Measurements from ENCODE around the gene TAF1B.

The TAF1B gene

DNA sequence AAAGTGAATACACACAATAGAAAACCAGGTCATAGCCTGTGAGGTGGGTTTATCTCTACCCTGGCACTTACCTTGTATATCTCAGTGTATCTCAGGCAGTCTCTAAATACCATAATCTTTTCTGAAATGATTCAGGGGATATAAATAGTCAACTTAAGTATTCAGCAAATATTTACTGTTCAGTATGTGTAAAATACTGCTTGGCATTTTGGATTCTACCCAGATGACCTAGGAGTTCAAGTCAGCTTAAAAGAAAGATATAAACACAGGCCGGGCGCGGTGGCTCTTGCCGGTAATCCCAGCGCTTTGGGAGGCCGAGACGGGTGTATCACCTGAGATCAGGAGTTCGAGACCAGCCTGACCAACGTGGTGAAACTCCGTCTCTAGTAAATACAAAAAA is 132.1 kb downstream of the TAF1B start:
- TF ChIP-seq, protein P1, sequence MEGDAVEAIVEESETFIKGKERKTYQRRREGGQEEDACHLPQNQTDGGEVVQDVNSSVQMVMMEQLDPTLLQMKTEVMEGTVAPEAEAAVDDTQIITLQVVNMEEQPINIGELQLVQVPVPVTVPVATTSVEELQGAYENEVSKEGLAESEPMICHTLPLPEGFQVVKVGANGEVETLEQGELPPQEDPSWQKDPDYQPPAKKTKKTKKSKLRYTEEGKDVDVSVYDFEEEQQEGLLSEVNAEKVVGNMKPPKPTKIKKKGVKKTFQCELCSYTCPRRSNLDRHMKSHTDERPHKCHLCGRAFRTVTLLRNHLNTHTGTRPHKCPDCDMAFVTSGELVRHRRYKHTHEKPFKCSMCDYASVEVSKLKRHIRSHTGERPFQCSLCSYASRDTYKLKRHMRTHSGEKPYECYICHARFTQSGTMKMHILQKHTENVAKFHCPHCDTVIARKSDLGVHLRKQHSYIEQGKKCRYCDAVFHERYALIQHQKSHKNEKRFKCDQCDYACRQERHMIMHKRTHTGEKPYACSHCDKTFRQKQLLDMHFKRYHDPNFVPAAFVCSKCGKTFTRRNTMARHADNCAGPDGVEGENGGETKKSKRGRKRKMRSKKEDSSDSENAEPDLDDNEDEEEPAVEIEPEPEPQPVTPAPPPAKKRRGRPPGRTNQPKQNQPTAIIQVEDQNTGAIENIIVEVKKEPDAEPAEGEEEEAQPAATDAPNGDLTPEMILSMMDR (IDR thresholded peaks at IDR 0.05; ENCODE audit: control extremely low read depth, extremely low read depth, low read depth, missing control alignments) = no peak
- POLR2A ChIA-PET = no interaction called here
- no peak for DNase-seq (ENCODE audit: extremely low spot score)
- CTCF ChIA-PET = interaction anchor here (4.3 kb wide), 1 partner anchor 10 kb away, joined by 41 read pairs; no protein-coding TSS in a partner anchor

DNA sequence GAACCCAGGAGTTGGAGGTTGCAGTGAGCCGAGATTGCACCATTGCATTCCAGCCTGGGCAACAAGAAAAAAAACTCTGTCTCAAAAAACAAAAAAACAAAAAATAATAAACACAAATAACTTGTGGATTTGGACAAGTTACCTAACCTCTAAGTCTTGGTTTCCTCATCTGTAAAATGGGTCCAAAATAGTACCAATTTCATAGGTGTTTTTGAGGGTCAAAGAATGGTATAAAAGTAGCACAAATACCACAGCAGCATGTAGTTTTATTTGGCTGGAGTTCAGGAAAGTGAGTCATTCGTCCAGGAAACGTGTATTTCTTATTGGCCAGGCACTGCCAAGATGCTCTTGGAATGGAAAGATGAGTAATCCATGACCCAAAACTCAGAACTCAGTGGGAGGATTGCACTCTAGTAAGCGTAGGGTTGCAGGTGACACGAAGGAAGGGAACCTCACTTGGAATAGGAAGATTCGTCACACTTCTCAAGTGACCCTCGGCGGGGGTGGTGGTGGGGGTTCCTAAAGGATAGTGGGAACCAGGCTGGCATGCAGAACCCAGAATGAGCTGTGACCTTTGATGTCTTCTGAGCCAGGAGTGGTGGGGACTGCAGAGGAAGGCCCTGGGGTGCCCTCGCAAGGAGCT is 132.7 kb downstream of the TAF1B start:
- CTCF ChIA-PET = interaction anchor here (1.0 to 4.3 kb wide), 3 partner anchors 10 to 52 kb away, joined by 3 to 41 read pairs (median 3); no protein-coding TSS in a partner anchor
- TF ChIP-seq, protein P1 (IDR thresholded peaks at IDR 0.05; ENCODE audit: control extremely low read depth, extremely low read depth, low read depth, missing control alignments) = no peak
- POLR2A ChIA-PET = no interaction called here
- no peak for DNase-seq (ENCODE audit: extremely low spot score)

DNA sequence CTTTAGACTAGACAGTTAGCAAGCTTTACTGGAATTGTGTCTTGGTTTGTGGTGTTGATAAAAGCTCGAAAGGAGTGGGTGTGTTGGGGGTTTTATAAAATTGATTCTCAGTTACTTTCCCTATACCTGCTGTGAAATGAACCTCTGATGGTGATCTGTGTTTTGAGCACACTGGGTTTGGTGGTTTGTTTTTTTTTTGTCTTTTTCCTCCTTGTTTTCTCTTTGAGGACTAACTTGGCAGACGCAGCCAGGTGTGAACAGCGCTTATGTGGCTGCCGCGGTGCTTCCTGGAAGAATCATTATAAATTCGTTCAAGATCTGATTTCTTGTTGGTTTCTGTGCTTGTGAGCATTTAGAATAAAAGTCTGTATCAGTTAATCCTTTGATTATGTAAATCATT is 136.7 kb downstream of the TAF1B start:
- TF ChIP-seq, protein P1 (IDR thresholded peaks at IDR 0.05; ENCODE audit: control extremely low read depth, extremely low read depth, low read depth, missing control alignments) = no peak
- CTCF ChIA-PET = interaction anchor here (1.7 kb wide), 1 partner anchor 9 kb away, joined by 4 read pairs; no protein-coding TSS in a partner anchor
- DNase-seq (ENCODE audit: extremely low spot score) = no peak
- POLR2A ChIA-PET = no interaction called here

DNA sequence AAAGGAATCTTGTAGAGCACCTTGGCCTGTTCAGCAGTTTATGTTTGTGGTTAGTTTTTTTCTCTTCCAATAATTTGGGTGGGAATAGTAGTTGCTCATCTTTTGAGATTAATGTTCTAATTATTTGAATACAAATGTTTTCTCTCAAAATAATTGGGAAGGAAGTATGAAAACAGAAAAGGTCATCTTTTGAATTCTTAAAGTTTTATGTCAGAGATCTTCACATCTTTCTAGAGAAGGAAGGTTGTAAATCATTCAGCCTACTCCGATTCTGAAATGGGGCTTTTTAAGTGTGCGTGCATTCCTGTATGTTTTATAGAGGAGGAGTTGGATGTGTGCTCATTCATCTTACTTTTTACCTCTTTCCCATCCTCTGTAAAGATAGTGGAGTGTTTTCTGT is 137.2 kb downstream of the TAF1B start:
- ChIA-PET CTCF (no interaction called here), POLR2A (no interaction called here)
- DNase-seq (ENCODE audit: extremely low spot score) = no peak

DNA sequence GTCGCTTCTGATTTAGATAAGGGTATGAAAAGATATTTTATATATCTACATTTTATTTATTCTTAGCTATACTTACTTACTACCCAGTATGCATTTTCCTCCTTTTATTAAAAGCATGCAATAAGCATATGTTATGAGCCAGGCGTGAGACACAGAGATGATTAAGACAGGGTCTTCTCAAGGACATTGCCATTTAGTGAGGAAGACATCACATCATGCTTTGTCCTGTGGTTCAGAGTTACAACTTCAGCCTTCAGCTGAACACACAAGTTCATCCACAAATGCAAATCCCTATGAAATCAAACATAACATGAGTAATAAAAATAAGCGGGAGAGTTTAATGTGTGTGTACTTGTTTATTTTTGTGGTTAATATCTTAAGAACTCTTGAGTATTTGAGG is 138.4 kb downstream of the TAF1B start:
- CTCF ChIA-PET = interaction anchor here (1.2 kb wide), 1 partner anchor 91 kb away, joined by 4 read pairs; no protein-coding TSS in a partner anchor
- POLR2A ChIA-PET = no interaction called here
- DNase-seq (ENCODE audit: extremely low spot score) = no peak
- TF ChIP-seq, protein P1 (IDR thresholded peaks at IDR 0.05; ENCODE audit: control extremely low read depth, extremely low read depth, low read depth, missing control alignments) = no peak

More for the DNA sequence above, 137.2 kb downstream of the TAF1B start:
- TF ChIP-seq, protein P1 (IDR thresholded peaks at IDR 0.05; ENCODE audit: control extremely low read depth, extremely low read depth, low read depth, missing control alignments) = no peak

DNA sequence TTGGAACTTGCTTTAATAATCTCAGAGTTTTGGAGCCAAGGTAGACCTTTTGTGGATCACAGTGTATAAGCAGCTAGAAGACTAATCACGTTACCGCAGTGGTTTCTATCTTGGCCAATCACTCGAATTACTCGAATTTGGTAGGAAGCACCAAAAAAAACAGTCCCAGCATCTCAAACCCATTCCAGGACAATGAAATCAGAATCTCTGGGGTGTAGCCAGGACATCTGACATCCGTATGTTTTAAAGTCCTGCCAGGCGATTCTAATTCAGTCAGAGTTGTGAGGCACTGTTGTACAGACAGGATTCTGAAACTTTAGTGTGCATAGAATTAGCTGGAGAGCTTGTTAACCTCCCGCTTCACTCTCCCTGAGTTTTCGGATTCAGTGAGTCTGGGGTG is 139.0 kb downstream of the TAF1B start:
- CTCF ChIA-PET = interaction anchor here (1.2 to 6.2 kb wide), 4 partner anchors 11 to 453 kb away, joined by 4 to 54 read pairs (median 35); no protein-coding TSS in a partner anchor
- DNase-seq (ENCODE audit: extremely low spot score) = no peak
- POLR2A ChIA-PET = no interaction called here
- TF ChIP-seq, protein P1 (IDR thresholded peaks at IDR 0.05; ENCODE audit: control extremely low read depth, extremely low read depth, low read depth, missing control alignments) = no peak
